Lung (tissue), 16 donors: ENCODE data around the gene SPECC1L. TPM values are rescaled to one million over a fixed set of nuclear protein-coding genes. Genes with fewer than 3 reads are reported as not detected.

Source experiments
- ATAC-seq: fragments of 200-7000 bp; cut with Tn5 transposase; one replicate; pipeline ENCODE4 v1.9.1; 2020; ENCODE audit warnings: moderate number of reproducible peaks; ENCODE audit not compliant: insufficient read depth, low FRiP score
- DNase-seq, 3 donors: peaks; one replicate each; pipeline ENCODE4 v3.0.0-alpha.2; 2013 to 2017
- H3K27ac ChIP-seq, 2 donors: one replicate each; pipeline ENCODE4 v1.5.1; 2013; ENCODE audit warnings: mild to moderate bottlenecking in 2 of 2, moderate library complexity in 2 of 2, control low read depth in 1 of 2, inconsistent platforms in 1 of 2, low read depth in 1 of 2, low read length in 1 of 2
- H3K27me3 ChIP-seq, 3 donors: one replicate each; pipeline ENCODE4 v1.5.1; 2013; ENCODE audit warnings: low read length in 2 of 3; ENCODE audit not compliant: control insufficient read depth in 3 of 3, insufficient read depth in 3 of 3
- H3K36me3 ChIP-seq, 4 donors: one replicate each; pipeline ENCODE4 v1.5.1; 2013; ENCODE audit warnings: low read length in 4 of 4, mild to moderate bottlenecking in 1 of 4, moderate library complexity in 1 of 4; ENCODE audit not compliant: control insufficient read depth in 4 of 4, insufficient read depth in 4 of 4
- H3K4me1 ChIP-seq, 5 donors: one replicate each; pipeline ENCODE4 v1.5.1; 2013; ENCODE audit warnings: low read length in 5 of 5, mild to moderate bottlenecking in 2 of 5, moderate library complexity in 1 of 5; ENCODE audit not compliant: control insufficient read depth in 5 of 5, insufficient read depth in 5 of 5
- H3K4me3 ChIP-seq: one replicate; pipeline ENCODE4 v1.5.1; 2013; ENCODE audit warnings: mild to moderate bottlenecking, control low read depth, moderate library complexity
- H3K9ac ChIP-seq, 2 donors: one replicate each; pipeline ENCODE4 v1.5.1; 2013; ENCODE audit warnings: low read length in 2 of 2, control low read depth in 1 of 2; ENCODE audit not compliant: insufficient read depth in 1 of 2
- H3K9me3 ChIP-seq, 4 donors: one replicate each; pipeline ENCODE4 v1.5.1; 2013; ENCODE audit warnings: low read length in 3 of 4, mild to moderate bottlenecking in 1 of 4, moderate library complexity in 1 of 4; ENCODE audit not compliant: control insufficient read depth in 4 of 4, insufficient read depth in 3 of 4
- CTCF ChIP-seq: IDR thresholded peaks from 2 replicates; pipeline ENCODE4 v1.5.1; 2012; ENCODE audit warnings: mild to moderate bottlenecking; ENCODE audit errors: control extremely low read depth, extremely low read depth
- WGBS, 2 donors: extraction: QIAGEN DNeasy Blood & Tissue Kit; methylation state at CpG; one replicate each; pipeline ENCODE4 v1.1.7; 2013; 5-methylcytosine and 5-hydroxymethylcytosine counted together
- long read RNA-seq, 5 donors: transcript quantifications; one replicate each; lab custom pipeline, GENCODE V29; 2026
- polyA plus RNA-seq, 2 donors: library from polyadenylated mRNA; stranded (reverse); fragments of 200-250 nt; gene quantifications; one replicate each; pipeline ENCODE4 v1.2.1, GENCODE V29; 2013
- total RNA-seq, 2 donors: library from RNA; depleted of rRNA in 1 of 2; stranded (reverse); fragments of >200 nt in 1 of 2; gene quantifications; one replicate each; pipeline ENCODE4 v1.2.1, GENCODE V29; 2014 to 2021
- donor health status: control.
- donor health status: control.
- donor health status: Bipolar disorder and iron deficiency.
- donor health status: healthy.
- donor health status: DM: yes; HTN: yes; CAD: no.

The SPECC1L gene
- total RNA-seq, result 10 to 100 TPM; 61.3 to 83.9 TPM
- polyA plus RNA-seq, result 10 to 100 TPM; 10.4 to 14.3 TPM
- long read RNA-seq, donor 1, full-length matches to known transcripts, result 2 of 8 reads
- long read RNA-seq, donor 1, partial matches to known transcripts, result 6 of 8 reads
- long read RNA-seq, donor 1, other reads (novel, unspliced or antisense), result 0 of 8 reads
- long read RNA-seq, donor 2, full-length matches to known transcripts, result 1 of 8 reads
- long read RNA-seq, donor 2, partial matches to known transcripts, result 7 of 8 reads
- long read RNA-seq, donor 2, other reads (novel, unspliced or antisense), result 0 of 8 reads
- long read RNA-seq, donor 3, full-length matches to known transcripts, result 4 of 11 reads
- long read RNA-seq, donor 3, partial matches to known transcripts, result 7 of 11 reads
- long read RNA-seq, donor 3, other reads (novel, unspliced or antisense), result 0 of 11 reads
- long read RNA-seq, donor 4, result 0 reads
- long read RNA-seq, donor 5, full-length matches to known transcripts, result 4 of 18 reads
- long read RNA-seq, donor 5, partial matches to known transcripts, result 14 of 18 reads
- long read RNA-seq, donor 5, other reads (novel, unspliced or antisense), result 0 of 18 reads

GRCh38 chr22:24270556-24271385 lies at the start of gene SPECC1L:
Gene SPECC1L (plus strand): TSS chr22:24270831. CDS start chr22:24302232, 31,401 bp downstream.
- WGBS, 2 donors, result 0% methylated on average over 60 to 89 of the region's 89 CpGs
- Histone ChIP-seq H3K9me3 (peaks cover 0 to 2% (median 0%) of the 10 kb centered on the region in 4 donors), H3K4me3 (peak within 1 kb of the TSS; percentile 95), H3K9ac (peak within 1 kb of the TSS; percentile 81 to 84), H3K4me1 (peaks cover 4 to 24% (median 9%) of the 10 kb centered on the region in 5 donors), H3K36me3 (peaks cover 0 to 3% (median 0%) of the 10 kb centered on the region in 4 donors), H3K27me3 (no peaks in the 10 kb centered on the region), H3K27ac (peak within 1 kb of the TSS; percentile 94 to 97)
- peak; percentile 19 for TF ChIP-seq CTCF
- peak; percentile 95 to 97 (median 97) for DNase-seq
- ATAC-seq, result peak; percentile 97

GRCh38 chr22:24224468-24224867 lies 46.2 kb upstream of the SPECC1L start:
- ATAC-seq (no peak), DNase-seq (no peak)
- WGBS, 2 donors, result 95 to 100% methylated on average over 1 of the region's 1 CpG

GRCh38 chr22:24225044-24225601 lies 45.5 kb upstream of the SPECC1L start:
- 90 to 92% methylated on average over 14 of the region's 14 CpGs for WGBS, 2 donors
- Histone ChIP-seq H3K27ac (no peak overlapping the region), H3K9me3 (peaks cover 0 to 8% (median 3%) of the 10 kb centered on the region in 4 donors), H3K27me3 (no peaks in the 10 kb centered on the region), H3K4me1 (no peaks in the 10 kb centered on the region), H3K9ac (no peak overlapping the region), H3K36me3 (peaks cover 0 to 16% (median 0%) of the 10 kb centered on the region in 4 donors), H3K4me3 (no peak overlapping the region)
- TF ChIP-seq CTCF, result no peak
- DNase-seq (no peak), ATAC-seq (no peak)

More at GRCh38 chr22:24224468-24224867, 46.2 kb upstream of the SPECC1L start:
- H3K4me1 ChIP-seq, result no peaks in the 10 kb centered on the region
- H3K27ac ChIP-seq, result no peak overlapping the region
- no peak overlapping the region for H3K4me3 ChIP-seq
- no peaks in the 10 kb centered on the region for H3K27me3 ChIP-seq
- H3K9ac ChIP-seq, result no peak overlapping the region
- H3K36me3 ChIP-seq, result peaks cover 0 to 18% (median 0%) of the 10 kb centered on the region in 4 donors
- peaks cover 0 to 8% (median 3%) of the 10 kb centered on the region in 4 donors for H3K9me3 ChIP-seq
- no peak for TF ChIP-seq CTCF
